H9 (cell line): ENCODE results near the gene COX8A. TPM values are rescaled to one million over a fixed set of nuclear protein-coding genes. Genes with fewer than 3 reads are reported as not detected.

ENCODE experiments used
- DNase-seq: peaks from one replicate; pipeline ENCODE4 v3.0.0-alpha.2; 2017
- H2AFZ ChIP-seq: one replicate; pipeline ENCODE4 v1.6.1; 2013; ENCODE audit warnings: mild to moderate bottlenecking, low read length, control low read depth, moderate library complexity
- H2AK5ac ChIP-seq: 2 replicates; pipeline ENCODE4 v1.6.1; 2013; ENCODE audit warnings: low read length, control low read depth, mixed read lengths; ENCODE audit not compliant: insufficient read length
- H2BK120ac ChIP-seq: one replicate; pipeline ENCODE4 v1.6.1; 2013; ENCODE audit warnings: low read depth, mild to moderate bottlenecking, low read length, control low read depth, inconsistent platforms; ENCODE audit not compliant: poor library complexity, severe bottlenecking
- H2BK12ac ChIP-seq: 2 replicates; pipeline ENCODE4 v1.6.1; 2013; ENCODE audit warnings: low read length, control low read depth, mixed read lengths, low read depth; ENCODE audit not compliant: insufficient read length
- H2BK15ac ChIP-seq: 2 replicates; pipeline ENCODE4 v1.6.1; 2013; ENCODE audit warnings: low read depth, low read length, control low read depth
- H2BK20ac ChIP-seq: one replicate; pipeline ENCODE4 v1.6.1; 2013; ENCODE audit warnings: low read depth, mild to moderate bottlenecking, low read length, control low read depth, inconsistent platforms; ENCODE audit not compliant: poor library complexity, severe bottlenecking
- H2BK5ac ChIP-seq: 2 replicates; pipeline ENCODE4 v1.6.1; 2013; ENCODE audit warnings: low read length, control low read depth, mixed read lengths; ENCODE audit not compliant: insufficient read length
- H3K14ac ChIP-seq: 2 replicates; pipeline ENCODE4 v1.6.1; 2013; ENCODE audit warnings: low read length, control low read depth; ENCODE audit not compliant: insufficient read depth
- H3K18ac ChIP-seq: 2 replicates; pipeline ENCODE4 v1.6.1; 2013; ENCODE audit warnings: low read depth, mild to moderate bottlenecking, mixed read lengths, low read length, control low read depth; ENCODE audit not compliant: insufficient read length
- H3K23ac ChIP-seq: 2 replicates; pipeline ENCODE4 v1.6.1; 2013; ENCODE audit warnings: low read length, control low read depth, mixed read lengths, low read depth; ENCODE audit not compliant: insufficient read length
- H3K23me2 ChIP-seq: 2 replicates; pipeline ENCODE4 v1.6.1; 2013; ENCODE audit warnings: low read depth, mild to moderate bottlenecking, mixed read lengths, low read length, control low read depth; ENCODE audit not compliant: insufficient read length, poor library complexity, severe bottlenecking
- H3K27ac ChIP-seq: 2 replicates; pipeline ENCODE4 v1.5.1; 2013; ENCODE audit warnings: low read length, control low read depth, mixed read lengths, low read depth; ENCODE audit not compliant: insufficient read length
- H3K27me3 ChIP-seq: 2 replicates; pipeline ENCODE4 v1.6.1; 2013; ENCODE audit warnings: low read length, control low read depth, inconsistent platforms; ENCODE audit not compliant: insufficient read depth
- H3K4ac ChIP-seq: 2 replicates; pipeline ENCODE4 v1.6.1; 2013; ENCODE audit warnings: low read depth, mild to moderate bottlenecking, control low read depth, inconsistent platforms, low read length, moderate library complexity
- H3K4me1 ChIP-seq: 2 replicates; pipeline ENCODE4 v1.6.1; 2013; ENCODE audit warnings: low read length, control low read depth, inconsistent platforms; ENCODE audit not compliant: insufficient read depth
- H3K4me2 ChIP-seq: 2 replicates; pipeline ENCODE4 v1.6.1; 2013; ENCODE audit warnings: low read length, control low read depth, mixed read lengths; ENCODE audit not compliant: insufficient read length, insufficient read depth
- H3K56ac ChIP-seq: 2 replicates; pipeline ENCODE4 v1.6.1; 2013; ENCODE audit warnings: low read depth, mild to moderate bottlenecking, mixed read lengths, low read length, control low read depth; ENCODE audit not compliant: insufficient read length
- H3K79me1 ChIP-seq: 2 replicates; pipeline ENCODE4 v1.6.1; 2013; ENCODE audit warnings: low read depth, mild to moderate bottlenecking, moderate library complexity, low read length, control low read depth, inconsistent platforms; ENCODE audit not compliant: insufficient read depth, poor library complexity, severe bottlenecking
- H3K79me2 ChIP-seq: 2 replicates; pipeline ENCODE4 v1.6.1; 2013; ENCODE audit warnings: low read length, control low read depth, inconsistent platforms; ENCODE audit not compliant: insufficient read depth
- H3K9ac ChIP-seq: 2 replicates; pipeline ENCODE4 v1.6.1; 2013; ENCODE audit warnings: low read length, control low read depth, mixed read lengths; ENCODE audit not compliant: insufficient read length; ENCODE audit errors: extremely low read depth
- H3K9me3 ChIP-seq: one replicate; pipeline ENCODE4 v1.6.1; 2013; ENCODE audit warnings: low read depth, low read length, inconsistent platforms; ENCODE audit not compliant: control insufficient read depth
- H3T11ph ChIP-seq: one replicate; pipeline ENCODE4 v1.6.1; 2013; ENCODE audit warnings: mild to moderate bottlenecking, low read length, control low read depth, inconsistent platforms
- H4K20me1 ChIP-seq: one replicate; pipeline ENCODE4 v1.6.1; 2013; ENCODE audit not compliant: control insufficient read depth, insufficient read length, insufficient read depth
- H4K5ac ChIP-seq: 2 replicates; pipeline ENCODE4 v1.6.1; 2013; ENCODE audit warnings: low read depth, mild to moderate bottlenecking, mixed read lengths, low read length, control low read depth; ENCODE audit not compliant: insufficient read length
- H4K8ac ChIP-seq: replicated peaks from 2 replicates; pipeline ENCODE4 v1.6.1; 2013; ENCODE audit warnings: low read length, control low read depth, mixed read lengths, low read depth; ENCODE audit not compliant: insufficient read length
- H4K91ac ChIP-seq: 2 replicates; pipeline ENCODE4 v1.6.1; 2013; ENCODE audit warnings: low read depth, mild to moderate bottlenecking, moderate library complexity, mixed read lengths, low read length, control low read depth; ENCODE audit not compliant: insufficient read length
- H3K27ac Mint-ChIP-seq, 3 experiments: 2 replicates in 2 of 3; 3 replicates in 1 of 3; pipeline ENCODE4 v1.8.0; 2020 to 2021; ENCODE audit warnings: mixed read lengths in 3 of 3, mild to moderate bottlenecking in 1 of 3, moderate library complexity in 1 of 3
- H3K27me3 Mint-ChIP-seq: 2 replicates; pipeline ENCODE4 v1.8.0; 2021; ENCODE audit warnings: low read depth, mild to moderate bottlenecking, moderate library complexity, mixed read lengths
- H3K36me3 Mint-ChIP-seq, 3 experiments: 2 replicates in 2 of 3; 3 replicates in 1 of 3; pipeline ENCODE4 v1.8.0; 2020 to 2021; ENCODE audit warnings: low read depth in 3 of 3, mixed read lengths in 3 of 3; ENCODE audit not compliant: insufficient read depth in 1 of 3
- H3K4me1 Mint-ChIP-seq, 2 experiments: 2 replicates each; pipeline ENCODE4 v1.8.0; 2020; ENCODE audit warnings: mixed read lengths in 2 of 2
- H3K4me3 Mint-ChIP-seq, 2 experiments: 2 replicates in 1 of 2; 3 replicates in 1 of 2; pipeline ENCODE4 v1.8.0; 2020 to 2021; ENCODE audit warnings: mild to moderate bottlenecking in 2 of 2, mixed read lengths in 2 of 2, moderate library complexity in 1 of 2
- H3K9me3 Mint-ChIP-seq, 2 experiments: 2 replicates in 1 of 2; 3 replicates in 1 of 2; pipeline ENCODE4 v1.8.0; 2020; ENCODE audit warnings: mild to moderate bottlenecking in 2 of 2, mixed read lengths in 2 of 2, moderate library complexity in 1 of 2
- WGBS: extraction: QIAGEN DNeasy Blood & Tissue Kit; methylation state at CpG from one replicate; pipeline ENCODE4 v1.1.7; 2013; ENCODE audit warnings: missing lambda C conversion rate, low lambda C conversion rate, mixed read lengths; ENCODE audit not compliant: insufficient read length; ENCODE audit errors: extremely low coverage; 5-methylcytosine and 5-hydroxymethylcytosine counted together
- total RNA-seq: library from RNA; stranded (reverse); gene quantifications from 2 replicates; pipeline ENCODE4 v1.2.1, GENCODE V29; 2021
- TF ChIP-seq, protein P1 (sequence below): fragments of 200-600 bp; sonication (generic); conservative IDR thresholded peaks from 3 replicates; pipeline ENCODE4 v1.8.0; 2021; ENCODE audit warnings: antibody characterized with exemption, mild to moderate bottlenecking

The COX8A gene
- total RNA-seq, 1 experiment from 2014 or later: 429 TPM

DNA sequence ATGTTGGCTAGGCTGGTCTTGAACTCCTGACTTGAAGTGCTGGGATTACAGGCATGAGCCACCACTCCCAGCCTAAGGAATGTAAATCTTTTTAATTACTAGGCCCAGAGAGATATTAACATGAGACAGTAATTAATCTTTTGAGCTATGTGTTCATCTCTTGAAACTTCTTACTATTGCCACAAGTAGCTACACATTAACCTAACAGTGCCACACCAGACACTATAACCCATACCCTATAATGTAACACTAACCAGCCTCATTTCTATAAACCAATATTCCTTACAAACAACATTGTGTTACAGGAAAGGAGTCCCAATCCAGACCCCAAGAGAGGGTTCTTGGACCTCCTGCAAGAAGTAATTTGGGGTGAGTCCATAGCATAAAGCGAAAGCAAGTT, 8.0 kb upstream of the COX8A start:
- Histone ChIP-seq H4K91ac (no peak overlapping the region), H3K9ac (no peak overlapping the region), H3K23ac (no peak overlapping the region), H2AK5ac (no peak overlapping the region), H3K27ac (no peak overlapping the region), H3K27me3 (no peaks in the 10 kb centered on the region), H4K20me1 (no peaks in the 10 kb centered on the region), H4K8ac (no peak overlapping the region), H3K79me1 (no peaks in the 10 kb centered on the region), H2BK5ac (no peak overlapping the region), H3K9me3 (no peaks in the 10 kb centered on the region), H2BK15ac (no peak overlapping the region), H3K79me2 (no peaks in the 10 kb centered on the region), H2BK20ac (no peak overlapping the region), H4K5ac (no peak overlapping the region), H3K4me2 (no peak overlapping the region), H3K4me1 (no peaks in the 10 kb centered on the region), H3K56ac (no peak overlapping the region), H3K4ac (no peak overlapping the region), H3K23me2 (no peaks in the 10 kb centered on the region), H2BK12ac (no peak overlapping the region), H3T11ph (no peak overlapping the region), H2BK120ac (no peak overlapping the region), H2AFZ (no peak overlapping the region), H3K14ac (no peak overlapping the region), H3K18ac (no peak overlapping the region)
- Mint-ChIP-seq H3K27me3 (peaks cover 53% of the 10 kb centered on the region), H3K4me3 (no peak overlapping the region), H3K9me3 (no peaks in the 10 kb centered on the region), H3K4me1 (peaks cover 5% of the 10 kb centered on the region in 2 experiments), H3K36me3 (no peaks in the 10 kb centered on the region), H3K27ac (no peak overlapping the region)
- TF ChIP-seq, protein P1, sequence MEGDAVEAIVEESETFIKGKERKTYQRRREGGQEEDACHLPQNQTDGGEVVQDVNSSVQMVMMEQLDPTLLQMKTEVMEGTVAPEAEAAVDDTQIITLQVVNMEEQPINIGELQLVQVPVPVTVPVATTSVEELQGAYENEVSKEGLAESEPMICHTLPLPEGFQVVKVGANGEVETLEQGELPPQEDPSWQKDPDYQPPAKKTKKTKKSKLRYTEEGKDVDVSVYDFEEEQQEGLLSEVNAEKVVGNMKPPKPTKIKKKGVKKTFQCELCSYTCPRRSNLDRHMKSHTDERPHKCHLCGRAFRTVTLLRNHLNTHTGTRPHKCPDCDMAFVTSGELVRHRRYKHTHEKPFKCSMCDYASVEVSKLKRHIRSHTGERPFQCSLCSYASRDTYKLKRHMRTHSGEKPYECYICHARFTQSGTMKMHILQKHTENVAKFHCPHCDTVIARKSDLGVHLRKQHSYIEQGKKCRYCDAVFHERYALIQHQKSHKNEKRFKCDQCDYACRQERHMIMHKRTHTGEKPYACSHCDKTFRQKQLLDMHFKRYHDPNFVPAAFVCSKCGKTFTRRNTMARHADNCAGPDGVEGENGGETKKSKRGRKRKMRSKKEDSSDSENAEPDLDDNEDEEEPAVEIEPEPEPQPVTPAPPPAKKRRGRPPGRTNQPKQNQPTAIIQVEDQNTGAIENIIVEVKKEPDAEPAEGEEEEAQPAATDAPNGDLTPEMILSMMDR: no peak
- no CpG with 5 or more reads among the region's 1 CpG for WGBS
- DNase-seq: no peak
